HG02973 (cell line): Measurements from ENCODE around the gene MAP4K2.

Experiments used
- ATAC-seq: cut with Tn5 transposase; IDR thresholded peaks from one replicate; pipeline ENCODE4 v1.9.1; 2021; ENCODE audit warnings: moderate library complexity; ENCODE audit not compliant: unreplicated experiment

The MAP4K2 gene

DNA sequence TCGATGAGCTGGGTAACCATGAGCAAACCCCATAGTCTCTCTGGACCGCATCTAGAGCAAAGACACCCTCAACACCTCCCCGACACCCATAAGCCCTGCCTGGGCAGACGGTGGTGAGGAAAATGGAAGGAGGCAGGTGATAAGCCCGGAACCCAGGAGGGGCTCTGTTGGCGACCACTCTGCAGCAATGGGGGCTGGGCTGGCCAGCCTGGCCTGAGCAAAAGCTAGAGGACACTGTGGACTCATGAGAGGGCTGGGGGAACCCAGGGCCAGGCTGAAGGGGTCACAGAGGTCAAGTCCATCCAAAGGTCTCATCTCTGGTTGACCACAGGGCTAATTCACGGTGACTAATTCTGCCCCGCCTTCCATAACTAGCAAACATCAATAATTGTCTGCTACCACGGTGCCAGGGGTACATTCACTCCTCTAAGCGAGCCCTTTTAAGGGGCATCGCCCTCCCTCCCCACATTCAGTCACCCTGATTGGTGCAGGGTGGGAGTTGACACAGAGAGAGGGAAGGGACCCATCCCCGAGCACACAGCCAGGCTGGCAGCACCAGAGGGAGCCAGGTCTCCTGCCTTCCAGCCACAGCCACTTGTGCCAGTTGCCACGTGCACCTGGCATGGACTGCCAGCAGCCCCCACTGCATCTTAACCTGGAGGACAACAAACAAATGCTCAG lies 47.2 kb downstream of the MAP4K2 start:
- ATAC-seq, result no peak

- no peak for ATAC-seq
Observed at GRCh38 chr11:64754919-64755662, 47.9 kb downstream of the MAP4K2 start.

GRCh38 chr11:64754124-64754918 lies 48.7 kb downstream of the MAP4K2 start:
- ATAC-seq, result no peak

- ATAC-seq, result no peak
Observed at GRCh38 chr11:64753380-64754123, 49.5 kb downstream of the MAP4K2 start.

DNA sequence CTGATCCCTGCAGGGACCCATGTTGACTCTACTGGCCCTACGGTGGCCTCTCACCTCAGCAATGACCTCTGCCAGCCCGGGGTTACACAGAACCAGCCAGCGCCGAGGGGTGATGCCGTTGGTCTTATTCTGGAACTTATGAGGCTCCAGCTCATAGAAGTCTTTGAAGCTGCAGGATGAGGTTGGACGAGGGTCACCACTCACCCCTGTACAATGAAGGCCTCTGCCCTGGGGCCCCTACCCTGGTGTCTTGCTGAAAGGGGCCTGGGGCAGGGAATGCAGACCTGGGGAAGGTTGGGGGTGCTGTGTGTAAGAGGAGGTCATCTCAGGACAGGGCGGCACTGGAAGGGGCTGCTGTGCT lies 50.0 kb downstream of the MAP4K2 start:
- ATAC-seq, result no peak

- ATAC-seq, result no peak
Observed at GRCh38 chr11:64752175-64752970, 50.6 kb downstream of the MAP4K2 start.

DNA sequence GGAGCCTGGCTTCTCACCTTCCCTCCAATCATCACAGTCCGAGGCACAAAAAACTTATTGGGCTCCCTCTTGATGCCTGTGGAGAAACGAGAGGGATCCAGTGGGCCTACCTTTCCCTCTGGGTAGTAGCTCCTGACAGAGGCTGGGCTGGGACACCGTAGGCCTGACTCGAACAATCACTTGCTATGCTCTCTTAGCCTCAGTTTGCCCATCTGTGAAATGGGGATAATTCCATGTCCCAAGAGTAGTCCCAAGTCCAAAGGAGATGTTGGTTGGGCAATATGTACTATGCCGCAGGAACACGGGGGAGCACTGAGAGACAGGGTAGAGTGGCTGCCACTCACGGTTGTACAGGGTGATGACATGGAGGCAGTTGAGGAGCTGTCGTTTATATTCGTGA lies 51.4 kb downstream of the MAP4K2 start:
- no peak for ATAC-seq

DNA sequence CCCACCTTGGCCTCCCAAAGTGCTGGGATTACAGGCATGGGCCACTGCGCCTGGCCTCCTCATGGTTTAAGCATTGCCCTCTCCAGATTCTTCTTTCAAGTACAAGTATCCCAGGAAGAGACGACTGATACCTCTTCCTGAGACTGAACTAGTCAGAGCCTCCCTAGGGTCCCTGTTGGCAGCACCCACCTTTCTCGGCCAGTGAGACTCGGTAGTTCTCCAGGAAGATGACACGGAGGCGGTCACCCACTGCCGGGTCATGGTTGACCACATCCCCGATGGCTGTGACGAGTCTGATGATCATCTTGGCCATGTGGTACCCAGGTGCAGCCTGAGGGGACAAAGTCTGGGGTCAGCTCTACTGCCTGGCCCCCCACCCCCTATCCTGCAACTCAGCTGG lies 51.9 kb downstream of the MAP4K2 start:
- no peak for ATAC-seq

DNA sequence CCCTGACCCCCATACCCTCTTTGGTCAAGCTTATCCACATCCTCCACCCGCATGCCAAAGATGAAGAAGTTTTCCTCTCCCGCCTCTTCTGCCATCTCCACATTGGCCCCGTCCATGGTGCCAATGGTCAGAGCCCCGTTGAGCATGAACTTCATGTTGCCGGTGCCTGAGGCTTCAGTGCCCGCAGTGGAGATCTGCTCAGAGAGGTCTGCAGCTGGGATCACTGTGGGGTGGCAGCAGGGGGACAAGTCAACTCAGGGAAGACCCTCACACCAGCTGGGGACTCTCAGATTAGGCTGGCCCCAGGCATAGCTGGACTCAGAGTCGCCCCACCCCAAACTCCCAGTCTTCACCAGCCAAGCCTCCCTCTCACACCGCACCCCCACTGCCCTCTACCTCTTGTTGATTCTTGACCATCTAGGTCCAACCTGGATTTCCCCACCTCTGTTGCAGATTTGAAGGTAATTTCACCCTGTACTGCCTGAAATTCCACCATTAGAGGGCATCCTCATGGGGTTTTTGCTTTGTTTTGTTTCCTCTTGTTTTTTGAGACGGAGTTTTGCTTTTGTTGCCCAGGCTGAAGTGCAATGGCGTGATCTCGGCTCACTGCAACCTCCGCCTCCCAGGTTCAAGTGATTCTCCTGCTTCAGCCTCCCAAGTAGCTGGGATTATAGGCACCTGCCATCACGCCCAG lies 52.5 kb downstream of the MAP4K2 start:
- ATAC-seq, result no peak

DNA sequence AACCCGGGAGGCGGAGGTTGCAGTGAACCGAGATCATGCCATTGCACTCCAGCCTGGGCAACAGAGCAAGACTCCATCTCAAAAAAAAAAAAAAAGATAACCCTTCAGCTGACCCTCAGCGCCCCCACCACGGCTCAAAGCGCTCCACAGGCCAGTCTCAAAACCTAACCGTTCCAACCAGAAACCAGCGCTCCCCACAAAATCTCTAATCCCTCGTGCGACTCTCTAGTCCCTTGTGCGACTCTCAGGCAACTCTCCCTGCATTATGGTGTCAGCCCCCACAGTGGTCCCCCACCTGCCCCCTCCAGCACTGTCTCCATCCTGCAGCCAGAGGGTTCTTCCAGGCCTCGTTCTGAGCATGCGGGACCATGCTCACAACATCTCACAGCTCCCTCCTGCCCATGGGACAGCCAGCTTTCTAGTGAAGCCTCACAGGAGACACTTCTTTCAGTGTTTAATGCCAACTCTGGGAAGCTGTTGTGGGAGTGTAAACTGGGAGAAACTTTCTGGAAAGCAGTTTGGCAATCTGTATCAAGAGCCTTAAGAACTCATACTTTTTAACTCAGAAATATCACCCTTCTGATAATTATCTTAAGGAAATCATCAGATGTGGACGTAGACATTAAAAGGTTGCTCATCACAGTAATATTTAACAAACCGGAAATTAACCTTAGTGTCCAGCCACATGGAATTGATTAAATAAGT lies 54.9 kb downstream of the MAP4K2 start:
- ATAC-seq, result no peak

DNA sequence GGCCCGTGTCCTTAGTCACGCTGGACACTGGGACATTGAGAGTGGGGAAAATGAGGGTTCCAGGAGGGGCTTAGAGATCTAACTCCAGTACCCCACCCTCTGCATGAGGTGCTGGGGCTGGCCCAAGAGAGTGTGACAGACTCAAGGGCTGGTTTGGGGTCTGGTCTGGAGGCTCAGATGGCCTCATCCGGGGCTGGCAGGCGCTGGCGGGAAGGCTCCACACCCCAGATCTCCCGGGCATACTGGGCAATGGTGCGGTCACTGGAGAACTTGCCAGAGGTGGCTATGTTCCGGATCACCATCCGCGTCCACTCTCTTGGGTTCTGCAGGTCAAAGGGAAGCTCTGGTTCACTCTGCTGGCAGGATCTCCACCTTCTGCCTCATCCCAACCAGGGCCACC lies 56.5 kb downstream of the MAP4K2 start:
- ATAC-seq, result no peak

DNA sequence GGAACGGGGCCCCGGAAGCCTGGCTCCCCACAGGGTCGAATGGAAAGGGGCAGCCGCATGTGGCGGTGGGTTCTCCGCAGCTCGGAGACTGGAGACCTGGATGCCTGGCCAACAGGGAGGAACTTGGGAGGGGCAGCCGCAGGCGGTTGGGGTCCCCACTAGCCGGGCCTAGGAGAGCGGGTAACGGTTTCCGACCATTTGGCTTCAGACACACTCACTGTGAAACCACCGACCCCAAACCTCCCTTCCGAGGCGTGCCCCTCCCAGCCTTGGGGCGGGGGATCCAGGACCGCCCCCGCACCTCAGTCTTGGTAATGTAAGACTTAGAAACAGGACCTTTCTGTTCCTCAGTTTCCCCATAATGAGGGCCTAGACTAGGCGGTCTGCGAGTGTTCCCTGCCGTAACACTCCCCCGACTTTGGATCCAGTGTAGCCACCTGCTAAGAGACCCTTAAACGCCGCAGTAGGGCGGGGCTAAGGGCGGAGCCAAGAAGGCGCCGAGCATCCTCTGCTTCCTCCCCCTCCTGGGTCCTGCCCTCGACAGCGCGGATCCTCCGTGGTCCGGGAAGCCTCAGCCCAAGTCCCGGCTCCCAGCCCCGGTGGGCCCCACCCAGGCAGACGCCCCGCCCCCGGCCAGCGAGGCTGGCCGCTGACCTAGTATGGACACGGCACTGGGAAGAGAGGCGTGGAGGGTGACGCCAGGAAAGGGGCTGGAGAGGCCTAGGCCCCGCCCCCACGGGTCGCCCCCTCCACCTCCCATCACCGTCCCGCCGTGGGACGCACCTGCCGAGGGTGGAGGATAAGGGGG lies 57.3 kb downstream of the MAP4K2 start:
- ATAC-seq, result no peak

DNA sequence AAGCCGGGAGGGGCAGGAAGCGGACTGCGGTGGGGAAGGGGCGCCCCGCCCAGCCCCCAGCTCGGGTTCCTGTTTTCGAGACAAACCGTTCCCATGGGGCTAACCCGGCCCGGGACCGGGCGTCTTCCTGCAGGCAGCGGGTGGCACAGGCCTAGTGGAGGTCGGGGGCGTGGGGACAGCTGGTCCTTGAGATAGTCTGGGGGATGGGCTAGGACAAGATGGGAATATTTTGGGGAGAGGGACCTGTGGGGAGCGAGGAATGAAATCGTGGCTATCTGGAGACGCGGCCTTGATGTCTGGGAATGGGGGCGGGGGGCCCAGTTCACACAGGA lies 57.9 kb downstream of the MAP4K2 start:
- ATAC-seq, result no peak

DNA sequence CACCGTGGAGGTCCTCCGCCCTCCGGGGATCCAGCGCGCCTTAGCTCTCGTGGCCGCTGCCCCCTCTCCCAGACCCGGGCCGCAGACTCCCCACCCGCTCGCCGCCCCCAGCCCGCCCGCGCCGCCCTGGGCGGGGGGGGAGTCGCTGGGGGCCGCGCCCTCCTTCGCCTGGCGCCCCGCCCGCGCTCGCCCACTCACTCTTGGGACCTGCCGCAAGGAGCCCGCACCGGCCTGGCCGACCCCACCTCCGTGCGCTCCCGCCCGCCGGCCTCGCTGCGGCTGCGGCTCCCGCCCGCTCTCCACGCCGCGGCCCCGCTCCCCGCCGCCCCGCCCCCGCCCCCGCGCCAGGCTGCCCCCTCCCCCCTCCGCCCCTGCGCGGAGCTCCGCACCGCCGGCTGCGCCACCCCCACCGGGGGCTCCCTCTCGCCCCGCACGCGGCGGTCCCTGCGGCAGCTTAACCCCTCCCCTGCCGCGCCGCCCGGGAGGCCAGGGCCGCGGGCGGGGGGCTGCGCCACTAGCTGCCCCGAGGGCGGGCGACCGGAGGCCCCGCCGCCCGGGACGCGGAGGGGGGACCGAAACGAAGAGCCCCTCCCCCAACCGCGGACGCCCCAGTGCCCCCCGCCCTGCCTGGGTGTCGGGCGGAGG lies 58.3 kb downstream of the MAP4K2 start:
- ATAC-seq, result no peak

- ATAC-seq, result no peak
Observed at GRCh38 chr11:64743591-64744543, 59.1 kb downstream of the MAP4K2 start, which contains the start of gene RASGRP2. TSS of gene RASGRP2 (minus strand) at chr11:64744142. CDS start at chr11:64742866, 1,276 bp downstream.

DNA sequence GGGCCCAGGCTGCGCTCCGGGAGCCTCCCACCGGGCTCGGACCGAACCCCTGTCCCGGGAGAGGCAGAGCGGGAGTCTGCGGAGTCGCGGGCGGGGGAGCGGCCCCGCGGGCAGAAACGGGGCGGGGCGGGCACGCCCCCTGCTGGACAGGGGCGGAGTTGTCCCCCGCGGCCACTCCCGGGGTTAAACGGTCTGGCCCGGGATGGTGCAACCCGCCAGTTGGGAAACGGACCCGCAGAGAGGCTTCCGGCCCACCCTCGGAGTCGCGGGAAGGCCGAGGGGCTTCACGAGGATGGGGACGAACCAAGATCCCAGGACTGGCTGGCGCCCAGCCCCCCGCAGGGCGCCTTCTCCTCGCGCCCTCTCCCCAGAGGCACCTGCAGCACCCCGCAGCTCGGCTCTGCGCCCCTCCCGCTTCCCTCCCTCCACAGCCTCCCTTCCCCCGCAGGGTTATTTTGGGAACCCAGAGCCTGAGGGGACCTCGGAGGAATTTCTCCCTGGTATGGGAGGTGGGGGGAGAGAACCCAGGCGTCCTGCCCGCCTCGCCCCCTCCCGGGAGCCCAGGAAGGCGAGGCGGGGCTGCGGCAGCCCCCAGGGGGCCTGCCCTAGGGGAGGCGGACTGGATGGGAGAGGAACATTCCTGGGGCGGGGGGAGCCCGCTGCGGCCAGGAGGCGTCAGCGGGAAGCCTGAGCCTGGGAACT lies 60.0 kb downstream of the MAP4K2 start:
- ATAC-seq, result peak; percentile 36
